AG10803 (cell line): ENCODE measurements around the gene COQ8B.

ENCODE experiments used
- DNase-seq: peaks from one replicate; pipeline ENCODE4 v3.0.0; 2010; ENCODE audit warnings: low read depth
- H3K4me3 ChIP-seq: 2 replicates; pipeline ENCODE4 v1.5.1; 2011; ENCODE audit warnings: mild to moderate bottlenecking, low read length, control low read depth
- TF ChIP-seq, protein P1 (sequence below): conservative IDR thresholded peaks from 2 replicates; pipeline ENCODE4 v1.5.1; 2011; ENCODE audit warnings: mild to moderate bottlenecking, low read length, control low read depth, inconsistent platforms

COQ8B gene

GRCh38 chr19:40721936-40722661 is 5.4 kb upstream of the COQ8B start:
- no peak overlapping the region for H3K4me3 ChIP-seq
- DNase-seq: no peak
- TF ChIP-seq, protein P1, sequence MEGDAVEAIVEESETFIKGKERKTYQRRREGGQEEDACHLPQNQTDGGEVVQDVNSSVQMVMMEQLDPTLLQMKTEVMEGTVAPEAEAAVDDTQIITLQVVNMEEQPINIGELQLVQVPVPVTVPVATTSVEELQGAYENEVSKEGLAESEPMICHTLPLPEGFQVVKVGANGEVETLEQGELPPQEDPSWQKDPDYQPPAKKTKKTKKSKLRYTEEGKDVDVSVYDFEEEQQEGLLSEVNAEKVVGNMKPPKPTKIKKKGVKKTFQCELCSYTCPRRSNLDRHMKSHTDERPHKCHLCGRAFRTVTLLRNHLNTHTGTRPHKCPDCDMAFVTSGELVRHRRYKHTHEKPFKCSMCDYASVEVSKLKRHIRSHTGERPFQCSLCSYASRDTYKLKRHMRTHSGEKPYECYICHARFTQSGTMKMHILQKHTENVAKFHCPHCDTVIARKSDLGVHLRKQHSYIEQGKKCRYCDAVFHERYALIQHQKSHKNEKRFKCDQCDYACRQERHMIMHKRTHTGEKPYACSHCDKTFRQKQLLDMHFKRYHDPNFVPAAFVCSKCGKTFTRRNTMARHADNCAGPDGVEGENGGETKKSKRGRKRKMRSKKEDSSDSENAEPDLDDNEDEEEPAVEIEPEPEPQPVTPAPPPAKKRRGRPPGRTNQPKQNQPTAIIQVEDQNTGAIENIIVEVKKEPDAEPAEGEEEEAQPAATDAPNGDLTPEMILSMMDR: no peak

DNA sequence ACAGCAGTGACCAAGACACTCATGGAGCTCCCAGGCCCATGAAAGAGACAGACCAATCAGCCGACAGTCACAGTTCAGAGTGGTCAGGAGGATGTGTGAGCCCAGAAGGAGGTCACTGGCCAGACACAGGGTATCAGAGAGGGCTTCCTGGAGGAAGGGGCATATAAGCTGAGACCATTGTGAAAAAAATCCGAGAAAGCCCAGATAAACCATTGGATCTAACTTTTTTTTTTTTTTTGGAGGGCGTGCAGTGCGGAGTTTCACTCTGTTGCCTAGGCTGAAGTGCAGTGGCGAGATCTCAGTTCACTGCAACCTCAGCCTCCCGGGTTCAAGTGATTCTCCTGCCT is 4.4 kb upstream of the COQ8B start:
- TF ChIP-seq, protein P1: no peak
- no peak for DNase-seq
- H3K4me3 ChIP-seq: peak overlapping the region; percentile 53; the same call in 1 of the 2 replicates

- peak overlapping the region; percentile 94 for H3K4me3 ChIP-seq
- DNase-seq: no peak
- TF ChIP-seq, protein P1: no peak
Measured at GRCh38 chr19:40719414-40719894, 2.8 kb upstream of the COQ8B start.

DNA sequence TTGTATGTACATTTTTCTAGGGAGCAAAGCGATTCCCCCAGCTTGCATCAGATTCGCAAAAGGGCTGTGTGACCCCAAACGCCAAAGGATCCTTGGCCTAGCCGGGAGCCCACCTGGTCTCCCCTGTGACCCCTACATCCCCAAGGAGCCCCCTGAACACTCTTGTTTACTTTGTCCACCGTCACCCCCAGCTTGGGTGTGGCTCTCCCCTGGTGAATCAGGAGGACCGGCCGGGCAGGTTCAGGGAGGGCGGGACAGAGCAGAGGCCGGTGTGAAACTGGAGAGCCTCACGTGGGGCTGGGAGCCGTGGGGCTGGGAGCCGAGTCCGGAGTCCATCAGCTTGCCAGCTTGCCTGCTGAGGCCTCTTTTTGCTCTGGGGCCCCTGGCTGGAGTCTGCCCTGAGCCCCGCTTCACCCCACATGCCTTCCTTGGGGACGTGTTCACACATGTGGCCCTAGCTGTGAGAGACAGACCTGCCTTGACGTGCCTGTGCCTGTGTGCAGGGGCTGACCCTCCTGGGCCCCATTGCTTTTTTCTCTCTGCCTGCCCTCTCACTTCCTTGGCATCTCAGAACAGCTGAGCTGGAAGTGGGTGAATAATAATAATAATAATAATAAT is 2.2 kb upstream of the COQ8B start:
- DNase-seq: peak; percentile 31
- TF ChIP-seq, protein P1: no peak
- H3K4me3 ChIP-seq: peak overlapping the region; percentile 94

DNA sequence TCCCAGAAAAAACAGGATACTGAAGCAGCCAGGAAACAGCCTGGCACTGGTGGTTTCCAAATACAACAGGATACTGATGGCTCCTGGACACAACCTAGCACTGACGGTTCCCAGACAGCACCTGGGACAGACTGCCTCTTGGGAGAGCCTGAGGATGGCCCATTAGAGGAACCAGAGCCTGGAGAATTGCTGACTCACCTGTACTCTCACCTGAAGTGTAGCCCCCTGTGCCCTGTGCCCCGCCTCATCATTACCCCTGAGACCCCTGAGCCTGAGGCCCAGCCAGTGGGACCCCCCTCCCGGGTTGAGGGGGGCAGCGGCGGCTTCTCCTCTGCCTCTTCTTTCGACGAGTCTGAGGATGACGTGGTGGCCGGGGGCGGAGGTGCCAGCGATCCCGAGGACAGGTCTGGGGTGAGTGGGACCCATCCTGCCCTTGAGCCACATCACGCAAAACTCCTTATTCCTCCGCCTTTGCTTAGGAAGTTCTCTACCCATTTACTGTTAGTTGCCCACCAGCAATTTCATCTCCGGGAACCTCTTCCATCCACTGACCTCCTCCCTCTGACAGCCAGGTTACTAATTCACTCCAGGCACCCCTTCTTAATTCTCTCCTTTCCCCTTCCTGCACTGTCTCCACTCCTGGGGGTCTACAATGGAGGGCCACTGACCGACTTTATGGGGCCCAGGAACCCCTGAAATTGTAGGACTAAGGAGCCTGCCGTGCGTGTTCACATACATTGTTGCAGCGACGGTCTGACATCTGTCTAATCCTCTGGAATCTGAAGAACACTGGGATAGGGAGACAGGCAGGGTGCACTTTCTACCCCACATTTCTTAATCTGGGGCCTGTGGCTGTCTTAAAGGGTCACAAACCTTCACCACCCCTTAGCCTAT is 1.4 kb upstream of the COQ8B start:
- peak; percentile 18 for DNase-seq
- TF ChIP-seq, protein P1: no peak
- H3K4me3 ChIP-seq: peak overlapping the region; percentile 94

DNA sequence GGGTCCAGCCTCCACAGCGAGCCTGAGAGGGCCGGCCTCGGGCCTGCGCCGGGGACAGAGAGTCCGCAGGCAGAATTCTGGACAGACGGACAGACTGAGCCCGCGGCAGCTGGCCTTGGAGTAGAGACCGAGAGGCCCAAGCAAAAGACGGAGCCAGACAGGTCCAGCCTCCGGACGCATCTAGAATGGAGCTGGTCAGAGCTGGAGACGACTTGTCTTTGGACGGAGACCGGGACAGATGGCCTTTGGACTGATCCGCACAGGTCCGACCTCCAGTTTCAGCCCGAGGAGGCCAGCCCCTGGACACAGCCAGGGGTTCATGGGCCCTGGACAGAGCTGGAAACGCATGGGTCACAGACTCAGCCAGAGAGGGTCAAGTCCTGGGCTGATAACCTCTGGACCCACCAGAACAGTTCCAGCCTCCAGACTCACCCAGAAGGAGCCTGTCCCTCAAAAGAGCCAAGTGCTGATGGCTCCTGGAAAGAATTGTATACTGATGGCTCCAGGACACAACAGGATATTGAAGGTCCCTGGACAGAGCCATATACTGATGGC is 716 bp upstream of the COQ8B start:
- TF ChIP-seq, protein P1: no peak
- H3K4me3 ChIP-seq: peak overlapping the region; percentile 94
- DNase-seq: no peak
